NCI-H146 treated with DMSO at 0.1 percent for 48 hours (cell line): Measurements from ENCODE around the gene UGT2B17.
A peak's percentile ranks its signal among the peaks of the same experiment; 100 is the strongest.
"Not testable (repeated sequence)": the region's sequence is repeated elsewhere in the genome, so short reads cannot be mapped to it uniquely, and the experiment has no call there.

Experiments
- DNase-seq: peaks from one replicate; lab custom pipeline; 2025; ENCODE audit not compliant: unreplicated experiment; lab: John Stamatoyannopoulos, UW

UGT2B17 gene

DNA sequence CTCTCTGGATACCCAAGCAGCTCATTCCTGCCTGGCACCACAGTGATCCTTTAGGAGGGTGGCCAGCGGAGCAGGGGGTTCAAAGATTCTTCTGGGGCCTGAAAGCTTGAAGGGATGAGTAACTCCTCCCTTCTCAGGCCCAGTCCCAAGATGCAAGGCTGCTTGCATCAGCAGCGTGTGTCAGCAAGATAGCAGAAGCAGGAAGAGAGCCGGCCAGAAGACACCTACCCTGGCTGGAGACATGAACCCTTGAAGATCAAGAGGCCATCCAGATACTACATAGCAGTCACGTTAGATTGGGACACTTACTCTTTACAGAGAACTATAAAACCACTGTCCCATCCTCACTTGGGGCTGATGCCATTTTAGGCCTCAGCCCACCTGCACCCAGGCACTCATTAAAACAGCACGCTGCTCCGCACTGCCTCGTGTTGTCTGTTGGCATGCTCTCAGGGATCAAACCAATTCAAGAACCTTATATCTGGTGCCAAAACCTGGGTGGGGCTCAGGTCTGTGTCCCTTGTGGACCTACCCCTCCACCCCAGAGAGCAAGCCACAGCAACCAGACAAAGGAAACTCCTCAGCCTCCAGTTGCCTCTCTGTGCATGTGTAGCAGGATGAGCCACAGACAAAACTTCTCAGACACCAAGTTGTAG is 6.5 kb downstream of the UGT2B17 start:
- no peak for DNase-seq

DNA sequence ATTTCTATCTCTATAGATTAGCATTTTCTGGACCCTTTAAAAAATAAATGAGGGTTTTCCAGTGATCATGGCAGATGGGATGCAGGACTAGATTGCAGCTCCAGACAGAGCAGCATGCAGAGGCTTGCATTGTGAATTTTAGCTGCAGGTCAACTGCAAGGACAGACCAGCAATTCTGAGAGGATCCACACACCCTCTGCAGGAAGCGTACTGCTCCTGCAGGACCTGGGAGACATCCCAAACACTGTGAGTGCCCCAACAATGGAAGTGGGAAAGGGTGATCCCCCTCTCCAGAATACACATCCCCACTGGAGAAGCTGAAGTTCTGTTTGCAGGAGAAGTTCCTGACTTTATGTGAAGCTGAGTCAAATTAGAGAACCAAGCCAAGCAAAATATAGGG is 7.1 kb downstream of the UGT2B17 start:
- not testable (repeated sequence) for DNase-seq

- not testable (repeated sequence) for DNase-seq
These were observed 7.6 kb downstream of the UGT2B17 start for GRCh38 chr4:68568535-68568934.

- not testable (repeated sequence) for DNase-seq
These were observed 9.8 kb downstream of the UGT2B17 start for GRCh38 chr4:68566364-68566763.

- DNase-seq = not testable (repeated sequence)
These were observed 11.0 kb downstream of the UGT2B17 start for GRCh38 chr4:68565082-68565481.

GRCh38 chr4:68560364-68561070 is 15.6 kb downstream of the UGT2B17 start:
- DNase-seq = not testable (repeated sequence)

DNA sequence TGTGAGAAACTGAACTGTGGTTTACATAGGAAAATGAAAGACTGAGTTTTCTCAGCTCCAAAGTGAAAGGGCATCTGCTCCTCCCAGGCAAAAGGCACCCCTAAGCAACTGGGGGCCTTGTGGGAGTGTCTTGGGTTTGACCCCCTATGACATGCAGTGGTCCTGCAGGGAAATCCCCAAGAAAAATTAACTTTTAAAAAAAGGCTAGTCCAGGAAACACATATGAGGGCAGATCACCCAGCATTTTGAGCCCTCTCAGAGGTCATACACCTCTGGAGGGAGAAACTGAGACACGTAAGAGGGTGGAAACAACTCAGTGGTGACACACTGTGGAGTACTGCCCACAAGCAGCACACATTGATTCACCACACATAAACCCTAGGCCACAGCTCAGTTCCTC is 22.3 kb downstream of the UGT2B17 start:
- not testable (repeated sequence) for DNase-seq

- not testable (repeated sequence) for DNase-seq
These were observed 23.0 kb downstream of the UGT2B17 start for GRCh38 chr4:68552818-68553811.

DNA sequence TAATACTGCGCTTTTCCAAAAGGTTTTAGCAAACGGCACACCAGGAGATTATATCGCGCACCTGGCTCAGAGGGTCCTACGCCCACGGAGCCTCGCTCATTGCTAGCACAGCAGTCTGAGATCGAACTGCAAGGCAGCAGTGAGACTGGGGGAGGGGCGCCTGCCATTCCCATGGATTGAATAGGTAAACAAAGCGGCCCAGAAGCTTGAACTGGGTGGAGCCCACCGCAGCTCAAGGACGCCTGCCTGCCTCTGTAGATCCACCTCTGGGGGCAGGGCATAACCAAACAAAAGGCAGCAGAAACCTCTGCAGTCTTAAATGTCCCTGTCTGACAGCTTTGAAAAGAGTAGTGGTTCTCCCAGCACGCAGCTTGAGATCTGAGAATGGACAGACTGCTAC is 33.4 kb downstream of the UGT2B17 start:
- DNase-seq = not testable (repeated sequence)

GRCh38 chr4:68536375-68536774 is 39.7 kb downstream of the UGT2B17 start:
- DNase-seq = no peak

GRCh38 chr4:68535974-68536373 is 40.1 kb downstream of the UGT2B17 start:
- DNase-seq = no peak

DNA sequence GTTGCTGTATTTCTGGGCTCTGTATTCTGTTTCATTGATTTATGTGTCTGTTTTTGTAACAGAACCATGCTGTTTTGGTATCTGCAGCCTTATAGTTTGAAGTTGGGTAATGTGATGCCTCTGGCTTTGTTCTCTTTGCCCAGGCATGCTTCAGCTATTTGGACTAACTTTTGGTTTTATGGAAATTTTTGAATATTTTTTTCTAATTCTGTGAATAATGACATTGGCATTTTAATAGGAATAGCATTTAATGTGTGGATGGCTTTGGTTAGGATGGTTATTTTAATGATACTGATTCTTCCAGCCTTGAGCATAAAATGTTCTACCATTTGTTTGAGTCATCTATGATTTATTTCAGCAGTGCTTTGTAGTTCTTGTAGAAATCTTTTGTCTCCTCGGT is 53.9 kb downstream of the UGT2B17 start:
- DNase-seq = not testable (repeated sequence)

- no peak for DNase-seq
These were observed 55.1 kb downstream of the UGT2B17 start for GRCh38 chr4:68520985-68521384.

- DNase-seq = no peak
These were observed 57.2 kb downstream of the UGT2B17 start for GRCh38 chr4:68518889-68519288.

- DNase-seq = not testable (repeated sequence)
These were observed 70.7 kb downstream of the UGT2B17 start for GRCh38 chr4:68505452-68505851.

DNA sequence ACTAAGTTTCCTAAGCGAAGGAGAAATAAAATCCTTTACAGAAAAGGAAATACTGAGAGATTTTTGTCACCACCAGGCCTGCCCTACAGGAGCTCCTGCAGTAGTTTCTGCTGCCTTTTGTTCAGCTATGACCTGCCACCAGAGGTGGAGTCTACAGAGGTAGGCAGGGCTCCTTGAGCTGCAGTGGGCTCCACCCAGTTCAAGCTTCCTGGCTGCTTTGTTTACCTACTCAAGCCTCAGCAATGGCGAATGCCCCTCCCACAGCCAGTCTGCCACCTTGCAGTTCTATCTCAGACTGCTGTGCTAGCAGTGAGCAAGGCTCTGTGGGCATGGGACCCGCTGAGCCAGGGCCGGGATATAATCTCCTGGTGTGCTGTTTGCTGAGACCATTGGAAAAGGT is 71.3 kb downstream of the UGT2B17 start:
- DNase-seq = not testable (repeated sequence)

DNA sequence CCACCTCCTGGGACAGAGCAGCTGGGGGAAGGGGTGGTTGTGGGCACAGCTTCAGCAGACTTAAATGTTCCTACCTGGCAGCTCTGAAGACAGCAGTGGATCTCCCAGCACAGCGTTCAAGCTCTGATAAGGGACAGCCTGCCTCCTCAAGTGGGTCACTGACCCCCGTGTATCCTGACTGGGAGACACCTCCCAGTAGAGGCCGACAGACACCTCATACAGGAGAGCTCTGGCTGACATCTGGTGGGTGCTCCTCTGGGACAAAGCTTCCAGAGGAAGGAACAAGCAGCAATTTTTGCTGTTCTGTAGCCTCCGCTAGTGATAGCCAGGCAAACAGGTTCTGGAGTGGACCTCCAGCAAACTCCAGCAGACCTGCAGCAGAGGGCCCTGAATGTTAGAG is 72.7 kb downstream of the UGT2B17 start:
- not testable (repeated sequence) for DNase-seq

- DNase-seq = no peak
These were observed 77.1 kb downstream of the UGT2B17 start for GRCh38 chr4:68499021-68499420.

DNA sequence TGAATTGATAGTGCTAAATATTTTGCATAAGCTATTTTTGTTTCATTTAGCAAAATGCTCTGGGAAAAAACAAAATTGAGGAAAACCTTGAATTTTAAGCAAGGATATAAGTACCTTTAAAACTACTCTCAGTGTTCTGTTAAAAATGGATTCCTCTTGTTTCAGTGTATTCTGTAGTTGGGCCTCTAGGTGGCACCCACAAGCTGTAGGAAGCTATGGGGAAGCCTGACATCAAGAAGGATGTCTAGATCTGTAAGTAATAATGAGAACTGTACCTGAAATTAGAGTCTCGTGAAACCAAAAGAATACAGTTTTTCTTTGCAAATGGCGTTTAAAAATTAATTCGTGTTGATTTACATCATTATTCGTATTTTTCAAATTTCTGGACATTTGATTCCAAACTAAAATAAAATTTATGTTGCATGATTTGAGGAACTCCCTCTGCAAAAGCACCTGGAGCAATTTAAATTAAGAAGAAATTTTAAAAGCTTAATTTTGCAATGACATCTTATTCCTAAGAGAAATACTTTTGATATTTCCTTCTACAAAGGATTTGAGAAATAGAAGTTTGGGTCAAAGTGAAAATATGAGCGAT is 77.6 kb downstream of the UGT2B17 start:
- peak; percentile 66 for DNase-seq

GRCh38 chr4:68494688-68495087 is 81.4 kb downstream of the UGT2B17 start:
- DNase-seq = no peak
